ENCODE data around the gene CES5A.
"Not testable (repeated sequence)": the region's sequence is repeated elsewhere in the genome, so short reads cannot be mapped to it uniquely, and the experiment has no call there.

CES5A gene

DNA sequence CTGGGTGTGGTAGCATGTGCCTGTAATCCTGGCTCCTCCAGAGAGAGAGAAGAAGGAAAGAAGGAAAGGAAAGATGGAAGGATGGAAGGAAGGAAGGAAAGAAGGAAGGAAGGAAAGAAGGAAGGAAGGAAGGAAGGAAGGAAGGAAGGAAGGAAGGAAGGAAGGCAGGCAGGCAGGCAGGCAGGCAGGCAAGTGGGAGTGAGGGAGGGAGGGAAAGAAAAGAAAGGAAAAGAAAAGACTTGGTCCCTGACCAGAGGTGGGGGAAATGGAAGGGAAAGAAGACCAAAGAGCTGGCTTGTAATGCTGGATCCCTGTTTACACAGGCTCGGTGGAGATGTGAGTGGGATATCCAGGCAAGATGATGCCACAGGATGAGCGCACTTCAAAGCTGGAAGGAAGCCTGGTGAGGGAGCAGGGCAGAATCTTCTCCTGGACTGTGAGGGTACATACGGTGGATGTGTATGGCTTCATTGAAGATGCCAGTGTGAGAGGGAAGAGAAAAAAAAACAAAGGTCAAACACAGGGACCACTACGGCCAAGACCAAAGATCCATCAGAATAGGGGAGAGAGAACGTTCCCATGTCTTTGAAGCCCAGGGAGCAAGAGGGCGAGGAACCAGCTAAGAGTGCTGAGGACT lies 44.4 kb downstream of the CES5A start:
- TF ChIP-seq, protein P1, sequence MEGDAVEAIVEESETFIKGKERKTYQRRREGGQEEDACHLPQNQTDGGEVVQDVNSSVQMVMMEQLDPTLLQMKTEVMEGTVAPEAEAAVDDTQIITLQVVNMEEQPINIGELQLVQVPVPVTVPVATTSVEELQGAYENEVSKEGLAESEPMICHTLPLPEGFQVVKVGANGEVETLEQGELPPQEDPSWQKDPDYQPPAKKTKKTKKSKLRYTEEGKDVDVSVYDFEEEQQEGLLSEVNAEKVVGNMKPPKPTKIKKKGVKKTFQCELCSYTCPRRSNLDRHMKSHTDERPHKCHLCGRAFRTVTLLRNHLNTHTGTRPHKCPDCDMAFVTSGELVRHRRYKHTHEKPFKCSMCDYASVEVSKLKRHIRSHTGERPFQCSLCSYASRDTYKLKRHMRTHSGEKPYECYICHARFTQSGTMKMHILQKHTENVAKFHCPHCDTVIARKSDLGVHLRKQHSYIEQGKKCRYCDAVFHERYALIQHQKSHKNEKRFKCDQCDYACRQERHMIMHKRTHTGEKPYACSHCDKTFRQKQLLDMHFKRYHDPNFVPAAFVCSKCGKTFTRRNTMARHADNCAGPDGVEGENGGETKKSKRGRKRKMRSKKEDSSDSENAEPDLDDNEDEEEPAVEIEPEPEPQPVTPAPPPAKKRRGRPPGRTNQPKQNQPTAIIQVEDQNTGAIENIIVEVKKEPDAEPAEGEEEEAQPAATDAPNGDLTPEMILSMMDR (IDR thresholded peaks at IDR 0.05; ENCODE audit: extremely low read depth, missing control alignments), result no peak
- DNase-seq (ENCODE audit: low spot score), result no peak

DNA sequence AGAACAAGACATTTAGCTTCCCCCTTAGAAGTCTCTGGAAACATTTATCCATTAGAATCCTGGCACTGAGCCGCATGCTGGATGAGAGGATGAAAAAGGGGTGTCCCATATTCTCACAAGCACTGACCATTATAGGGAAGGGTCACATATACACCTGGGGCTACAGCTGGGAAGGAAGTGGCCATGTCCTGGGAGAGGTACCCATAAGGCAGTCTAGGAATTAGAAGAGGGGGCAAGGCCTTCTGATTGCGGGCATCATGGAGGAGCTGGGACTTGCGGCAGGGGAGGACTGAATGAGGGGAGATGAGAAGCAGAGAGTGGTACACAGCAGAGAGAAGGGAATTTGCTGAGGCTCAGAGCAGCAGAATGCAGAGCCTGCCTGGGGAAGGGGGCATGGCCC lies 45.9 kb downstream of the CES5A start:
- DNase-seq (ENCODE audit: low spot score), result not testable (repeated sequence)

DNA sequence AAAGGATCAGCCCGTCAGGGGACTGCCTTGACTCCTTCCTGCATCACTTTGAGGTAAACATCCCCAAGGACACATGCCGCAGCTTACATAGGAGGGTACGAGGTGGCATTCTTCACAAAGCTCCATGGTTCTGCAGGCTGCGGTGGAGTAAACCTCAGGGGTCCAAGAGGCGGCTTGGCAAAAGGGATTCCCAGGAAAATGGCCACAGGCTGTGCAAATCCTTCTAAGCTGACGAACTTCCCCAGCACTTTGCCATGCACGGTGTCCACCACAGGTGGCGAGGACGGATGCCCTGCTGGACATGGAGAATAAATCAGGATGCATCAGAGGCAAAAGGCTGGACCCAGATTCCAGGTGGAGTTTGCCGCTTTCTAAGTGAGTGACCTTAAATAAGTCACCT lies 46.5 kb downstream of the CES5A start:
- TF ChIP-seq, protein P1 (IDR thresholded peaks at IDR 0.05; ENCODE audit: extremely low read depth, missing control alignments), result no peak
- no peak for DNase-seq (ENCODE audit: low spot score)

DNA sequence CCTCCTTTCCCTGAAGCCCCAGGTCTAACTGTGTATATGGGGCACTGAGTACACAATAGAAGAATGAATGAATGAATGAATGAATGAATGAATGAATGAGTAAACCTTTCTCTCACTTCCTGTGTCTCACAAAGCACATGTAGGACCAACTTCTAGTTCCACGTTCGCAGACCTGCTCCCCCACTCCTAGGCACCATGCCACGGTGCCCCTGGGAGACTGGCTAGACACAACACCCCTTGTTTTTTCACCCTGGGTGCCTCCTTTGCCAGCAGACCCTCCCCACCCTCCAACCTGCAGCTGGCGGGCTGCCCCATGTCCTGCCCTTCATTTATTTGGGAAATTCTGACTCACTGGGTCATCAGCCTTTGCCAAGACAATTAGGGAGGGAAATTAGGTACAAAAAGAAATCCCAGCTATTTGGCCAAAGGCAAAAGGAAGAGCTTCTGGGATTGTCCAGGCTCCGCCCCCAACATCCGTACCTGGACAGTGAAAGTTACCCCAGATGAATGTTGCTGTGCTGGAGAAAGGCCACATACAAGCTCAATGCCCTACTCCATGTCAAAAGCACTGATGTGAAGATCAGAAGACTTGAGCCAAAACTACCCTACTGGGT lies 50.0 kb downstream of the CES5A start:
- DNase-seq (ENCODE audit: low spot score), result no peak
- TF ChIP-seq, protein P1 (IDR thresholded peaks at IDR 0.05; ENCODE audit: extremely low read depth, missing control alignments), result no peak

DNA sequence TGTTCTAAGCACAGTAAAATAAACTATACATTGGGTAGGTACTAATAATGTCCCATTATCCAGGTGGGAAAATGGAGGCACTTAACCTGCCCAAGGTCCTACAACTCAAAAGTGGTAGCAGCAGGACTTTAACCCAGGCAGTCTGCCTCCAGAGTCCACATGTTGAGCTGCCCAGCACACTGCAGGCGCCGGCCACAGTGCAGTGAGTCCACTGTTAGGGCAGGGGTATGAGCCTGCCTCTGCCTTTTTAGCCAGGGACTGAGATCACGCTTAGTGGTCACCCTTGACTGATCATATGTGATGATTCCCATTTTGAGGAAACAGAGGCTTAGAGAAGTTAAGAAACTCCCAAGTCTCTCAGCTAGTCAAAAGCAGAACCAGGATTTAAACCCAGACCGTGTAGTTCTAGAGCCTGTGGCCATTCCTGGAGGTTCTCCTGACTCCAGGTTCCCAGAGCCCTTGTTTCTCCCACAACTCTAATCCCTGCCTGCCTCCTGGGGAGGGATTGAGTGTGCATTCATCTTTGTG lies 50.6 kb downstream of the CES5A start:
- TF ChIP-seq, protein P1 (IDR thresholded peaks at IDR 0.05; ENCODE audit: extremely low read depth, missing control alignments), result no peak
- no peak for DNase-seq (ENCODE audit: low spot score)

DNA sequence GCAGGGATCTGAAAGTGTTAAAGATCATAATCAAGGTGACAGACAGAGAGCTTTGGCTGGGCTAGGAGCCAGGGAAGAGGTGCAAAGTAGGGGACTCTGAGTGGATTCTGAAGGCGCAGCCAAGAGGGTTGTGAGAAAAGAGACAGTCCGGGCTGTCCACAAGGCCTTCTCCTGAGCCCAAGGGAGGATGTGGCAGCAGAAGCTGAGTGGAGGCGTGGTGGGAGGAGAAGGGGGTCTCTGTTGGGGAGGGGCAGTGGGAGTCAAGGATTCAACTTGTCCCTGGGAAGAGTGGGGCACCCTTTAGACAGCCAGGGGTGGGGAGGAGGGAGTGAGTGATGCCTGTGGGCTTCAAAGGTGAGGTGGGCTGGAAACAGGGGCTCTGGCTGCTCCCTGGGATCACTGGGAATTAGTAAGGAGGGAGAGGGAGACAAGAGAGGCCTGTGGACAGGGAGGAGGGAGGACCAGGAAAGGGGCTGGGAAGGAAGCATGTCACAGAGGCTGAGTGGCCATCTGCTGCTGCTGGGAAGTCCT lies 52.8 kb downstream of the CES5A start:
- TF ChIP-seq, protein P1 (IDR thresholded peaks at IDR 0.05; ENCODE audit: extremely low read depth, missing control alignments), result no peak
- DNase-seq (ENCODE audit: low spot score), result no peak

DNA sequence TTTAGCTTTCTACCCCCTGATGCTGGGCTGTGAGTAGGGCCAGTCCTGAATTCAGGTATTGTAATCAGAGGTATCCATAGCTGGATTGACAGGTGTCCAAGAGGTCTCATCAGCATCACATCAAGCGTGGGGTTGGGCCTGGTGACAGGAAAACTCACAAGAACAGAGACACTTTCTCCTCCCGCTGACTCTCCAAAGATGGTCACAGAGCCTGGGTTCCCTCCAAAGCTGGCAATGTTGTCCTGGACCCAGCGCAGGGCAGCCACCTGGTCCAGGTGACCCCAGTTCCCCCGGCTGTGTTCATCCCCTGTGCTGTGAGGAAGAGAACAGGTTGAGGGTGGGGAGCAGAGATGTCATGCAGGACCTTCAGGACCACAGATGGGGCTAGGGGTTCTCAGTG lies 54.0 kb downstream of the CES5A start:
- TF ChIP-seq, protein P1 (IDR thresholded peaks at IDR 0.05; ENCODE audit: extremely low read depth, missing control alignments), result no peak
- DNase-seq (ENCODE audit: low spot score), result no peak
